GM20000 (cell line): ENCODE results near the gene TTC27.

Experiments
- DNase-seq: peaks from one replicate; pipeline ENCODE4 v3.0.0; 2012; ENCODE audit warnings: low spot score
- CTCF ChIP-seq: IDR thresholded peaks from 2 replicates; pipeline ENCODE4 v1.5.1; 2012; ENCODE audit warnings: mild to moderate bottlenecking, control low read depth; ENCODE audit errors: extremely low read depth, missing control alignments

TTC27 gene

GRCh38 chr2:32641180-32641579 is 13.3 kb downstream of the TTC27 start:
- DNase-seq: no peak
- TF ChIP-seq CTCF: no peak

GRCh38 chr2:32647180-32647651 is 19.4 kb downstream of the TTC27 start:
- no peak for TF ChIP-seq CTCF
- DNase-seq: no peak

- DNase-seq: no peak
- no peak for TF ChIP-seq CTCF
These were observed 24.8 kb downstream of the TTC27 start for GRCh38 chr2:32652555-32653209.

GRCh38 chr2:32656069-32656468 is 28.2 kb downstream of the TTC27 start:
- TF ChIP-seq CTCF: no peak
- DNase-seq: no peak

GRCh38 chr2:32663864-32664263 is 36.0 kb downstream of the TTC27 start:
- TF ChIP-seq CTCF: no peak
- no peak for DNase-seq

DNA sequence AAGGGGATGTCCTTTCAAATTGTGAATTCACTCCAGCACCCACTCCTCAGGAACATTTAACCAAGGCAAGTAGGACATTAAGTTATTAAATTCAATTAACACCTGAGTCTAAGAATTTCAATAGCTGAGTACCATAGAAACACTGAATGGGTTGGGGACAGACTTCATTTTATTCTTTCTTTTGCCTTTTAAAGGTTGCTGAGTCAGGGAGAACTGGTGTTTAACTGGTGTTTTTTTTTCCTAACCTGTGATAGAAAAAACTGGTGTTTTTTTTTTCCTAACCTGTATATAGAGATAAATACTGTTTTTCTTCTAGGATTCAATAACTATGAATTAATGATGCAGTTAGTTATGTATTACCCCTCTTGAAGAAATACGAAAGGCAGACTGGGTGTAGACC is 38.9 kb downstream of the TTC27 start:
- TF ChIP-seq CTCF: no peak

DNA sequence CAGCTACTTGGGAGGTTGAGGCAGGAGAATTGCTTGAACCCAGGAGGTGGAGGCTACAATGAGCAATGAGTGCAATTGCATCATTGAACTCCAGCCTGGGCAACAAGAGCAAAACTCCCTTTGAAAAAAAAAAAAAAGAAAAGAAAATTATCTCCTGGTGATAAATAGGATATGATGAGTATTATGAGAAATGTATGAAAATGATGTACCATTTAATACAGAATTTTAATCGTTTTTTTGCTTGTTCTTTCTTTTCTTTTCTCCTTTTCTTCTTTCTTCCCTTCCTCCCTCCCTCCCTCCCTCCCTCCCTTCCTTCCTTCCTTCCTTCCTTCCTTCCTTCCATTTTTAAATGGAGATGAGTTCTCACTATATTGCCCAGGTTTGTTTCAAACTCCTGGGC is 40.4 kb downstream of the TTC27 start:
- TF ChIP-seq CTCF: no peak
- no peak for DNase-seq

More for the DNA sequence above, 38.9 kb downstream of the TTC27 start:
- DNase-seq: no peak
